Measurements from ENCODE around the gene ZNF521.

DNA sequence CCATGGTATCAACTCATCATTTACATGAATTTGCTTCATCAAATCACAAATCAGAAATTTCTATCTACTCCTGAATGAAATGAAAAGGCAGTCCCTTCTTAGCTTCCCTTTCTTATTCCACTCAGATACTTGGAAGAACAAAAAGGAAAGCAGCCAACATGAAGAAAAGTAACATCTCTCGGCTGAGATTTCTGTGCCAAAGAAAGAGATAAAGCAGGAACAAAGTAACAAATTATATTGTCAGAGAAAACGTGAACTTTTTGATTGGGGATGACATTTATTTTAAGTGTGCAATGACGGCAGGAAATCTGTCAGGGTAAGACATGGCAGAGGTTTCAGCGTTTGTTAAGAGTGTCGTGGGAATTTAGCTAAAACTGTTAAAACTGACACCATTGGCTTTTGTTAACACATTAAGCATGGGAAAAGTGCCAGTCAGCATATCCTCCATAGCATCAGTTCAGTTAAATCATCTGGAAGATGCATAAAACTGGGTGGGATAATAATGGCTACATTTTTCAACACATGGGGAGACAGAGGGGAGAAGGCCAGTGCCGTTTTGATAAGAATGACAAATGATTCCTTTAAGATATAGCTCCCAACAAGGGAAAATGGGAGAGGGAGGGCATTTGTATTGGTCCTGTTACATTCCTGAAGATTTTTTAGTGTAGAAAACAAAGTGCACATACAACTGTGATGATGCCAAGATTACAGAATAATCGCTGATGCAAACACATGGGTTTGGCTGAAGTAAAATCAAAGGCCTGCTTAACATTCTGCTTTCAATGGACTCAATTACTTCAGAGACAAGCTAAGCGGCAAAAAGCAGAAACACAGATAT, 211.6 kb downstream of the ZNF521 start:
- TF ChIP-seq POLR2A (IDR thresholded peaks at IDR 0.05; ENCODE audit: extremely low read depth, insufficient read length): no peak
- TF ChIP-seq, protein P1, sequence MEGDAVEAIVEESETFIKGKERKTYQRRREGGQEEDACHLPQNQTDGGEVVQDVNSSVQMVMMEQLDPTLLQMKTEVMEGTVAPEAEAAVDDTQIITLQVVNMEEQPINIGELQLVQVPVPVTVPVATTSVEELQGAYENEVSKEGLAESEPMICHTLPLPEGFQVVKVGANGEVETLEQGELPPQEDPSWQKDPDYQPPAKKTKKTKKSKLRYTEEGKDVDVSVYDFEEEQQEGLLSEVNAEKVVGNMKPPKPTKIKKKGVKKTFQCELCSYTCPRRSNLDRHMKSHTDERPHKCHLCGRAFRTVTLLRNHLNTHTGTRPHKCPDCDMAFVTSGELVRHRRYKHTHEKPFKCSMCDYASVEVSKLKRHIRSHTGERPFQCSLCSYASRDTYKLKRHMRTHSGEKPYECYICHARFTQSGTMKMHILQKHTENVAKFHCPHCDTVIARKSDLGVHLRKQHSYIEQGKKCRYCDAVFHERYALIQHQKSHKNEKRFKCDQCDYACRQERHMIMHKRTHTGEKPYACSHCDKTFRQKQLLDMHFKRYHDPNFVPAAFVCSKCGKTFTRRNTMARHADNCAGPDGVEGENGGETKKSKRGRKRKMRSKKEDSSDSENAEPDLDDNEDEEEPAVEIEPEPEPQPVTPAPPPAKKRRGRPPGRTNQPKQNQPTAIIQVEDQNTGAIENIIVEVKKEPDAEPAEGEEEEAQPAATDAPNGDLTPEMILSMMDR (IDR thresholded peaks at IDR 0.05; ENCODE audit: low read depth, low read length): no peak
- TF ChIP-seq, protein P2, sequence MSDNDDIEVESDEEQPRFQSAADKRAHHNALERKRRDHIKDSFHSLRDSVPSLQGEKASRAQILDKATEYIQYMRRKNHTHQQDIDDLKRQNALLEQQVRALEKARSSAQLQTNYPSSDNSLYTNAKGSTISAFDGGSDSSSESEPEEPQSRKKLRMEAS (IDR thresholded peaks at IDR 0.05; ENCODE audit: low read depth, low read length): no peak
- no peak for TF ChIP-seq MYC (IDR thresholded peaks at IDR 0.05; ENCODE audit: low read depth, low read length)
